ENCODE data around the gene ST3GAL2.

- TF ChIP-seq, protein P1, sequence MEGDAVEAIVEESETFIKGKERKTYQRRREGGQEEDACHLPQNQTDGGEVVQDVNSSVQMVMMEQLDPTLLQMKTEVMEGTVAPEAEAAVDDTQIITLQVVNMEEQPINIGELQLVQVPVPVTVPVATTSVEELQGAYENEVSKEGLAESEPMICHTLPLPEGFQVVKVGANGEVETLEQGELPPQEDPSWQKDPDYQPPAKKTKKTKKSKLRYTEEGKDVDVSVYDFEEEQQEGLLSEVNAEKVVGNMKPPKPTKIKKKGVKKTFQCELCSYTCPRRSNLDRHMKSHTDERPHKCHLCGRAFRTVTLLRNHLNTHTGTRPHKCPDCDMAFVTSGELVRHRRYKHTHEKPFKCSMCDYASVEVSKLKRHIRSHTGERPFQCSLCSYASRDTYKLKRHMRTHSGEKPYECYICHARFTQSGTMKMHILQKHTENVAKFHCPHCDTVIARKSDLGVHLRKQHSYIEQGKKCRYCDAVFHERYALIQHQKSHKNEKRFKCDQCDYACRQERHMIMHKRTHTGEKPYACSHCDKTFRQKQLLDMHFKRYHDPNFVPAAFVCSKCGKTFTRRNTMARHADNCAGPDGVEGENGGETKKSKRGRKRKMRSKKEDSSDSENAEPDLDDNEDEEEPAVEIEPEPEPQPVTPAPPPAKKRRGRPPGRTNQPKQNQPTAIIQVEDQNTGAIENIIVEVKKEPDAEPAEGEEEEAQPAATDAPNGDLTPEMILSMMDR (IDR thresholded peaks at IDR 0.05; ENCODE audit: insufficient read depth, low read length, poor library complexity, severe bottlenecking): no peak
- no peak for TF ChIP-seq EZH2phosphoT487 (conservative IDR thresholded peaks at IDR 0.05; ENCODE audit: low read length)
These were observed 16.4 kb downstream of the ST3GAL2 start for GRCh38 chr16:70422543-70422942.
